ENCODE measurements around the gene APOB.

APOB gene

DNA sequence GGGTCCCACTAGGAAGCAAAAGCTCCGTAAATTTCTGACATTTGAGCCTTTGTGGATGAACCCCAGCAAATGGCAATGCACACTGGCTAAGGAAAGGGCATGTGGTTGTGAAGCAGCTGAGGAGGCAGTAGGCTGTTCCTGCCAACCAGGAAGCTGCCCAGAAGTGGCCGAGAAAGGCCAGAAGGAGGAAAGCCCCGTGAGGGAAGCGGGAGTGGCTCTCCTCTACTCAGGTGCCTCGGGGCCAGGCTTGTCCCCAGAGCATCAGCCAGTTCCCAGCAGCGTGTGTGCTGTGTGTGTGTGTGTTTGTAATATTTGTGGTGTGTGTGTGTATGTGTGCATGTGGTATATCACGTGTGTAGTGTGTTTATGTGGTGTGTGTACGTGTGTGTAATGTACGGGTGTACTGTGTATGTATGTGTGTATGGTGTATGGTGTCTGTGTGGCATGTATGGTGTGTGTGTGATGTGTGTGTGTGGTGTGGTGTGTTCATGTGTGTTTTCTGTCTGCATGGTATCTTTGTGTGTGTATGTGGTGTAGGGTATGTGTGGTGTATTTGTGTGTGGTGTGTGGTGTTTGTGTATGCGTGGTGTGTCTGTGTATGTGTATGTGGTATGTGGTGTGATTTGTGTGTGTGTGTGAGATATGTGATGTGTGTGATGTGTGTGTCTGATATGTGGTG, 90.6 kb downstream of the APOB start:
- Histone ChIP-seq H3K27ac (no peak overlapping the region), H3K9ac (no peak overlapping the region), H2AFZ (ENCODE audit: low read depth) (no peak overlapping the region), H3K4me1 (ENCODE audit: low read depth, poor library complexity, severe bottlenecking) (no peaks in the 10 kb centered on the region), H3K4me2 (no peak overlapping the region), H3K36me3 (ENCODE audit: insufficient read depth) (no peaks in the 10 kb centered on the region), H3K79me2 (ENCODE audit: insufficient read depth, low read depth) (no peaks in the 10 kb centered on the region), H3K4me3 (IDR thresholded peaks at IDR 0.05; ENCODE audit: insufficient read depth, low read depth, low read length) (no peak overlapping the region), H3K27me3 (ENCODE audit: insufficient read depth, low read depth) (no peaks in the 10 kb centered on the region), H4K20me1 (ENCODE audit: insufficient read depth) (no peaks in the 10 kb centered on the region)
- TF ChIP-seq, protein P1, sequence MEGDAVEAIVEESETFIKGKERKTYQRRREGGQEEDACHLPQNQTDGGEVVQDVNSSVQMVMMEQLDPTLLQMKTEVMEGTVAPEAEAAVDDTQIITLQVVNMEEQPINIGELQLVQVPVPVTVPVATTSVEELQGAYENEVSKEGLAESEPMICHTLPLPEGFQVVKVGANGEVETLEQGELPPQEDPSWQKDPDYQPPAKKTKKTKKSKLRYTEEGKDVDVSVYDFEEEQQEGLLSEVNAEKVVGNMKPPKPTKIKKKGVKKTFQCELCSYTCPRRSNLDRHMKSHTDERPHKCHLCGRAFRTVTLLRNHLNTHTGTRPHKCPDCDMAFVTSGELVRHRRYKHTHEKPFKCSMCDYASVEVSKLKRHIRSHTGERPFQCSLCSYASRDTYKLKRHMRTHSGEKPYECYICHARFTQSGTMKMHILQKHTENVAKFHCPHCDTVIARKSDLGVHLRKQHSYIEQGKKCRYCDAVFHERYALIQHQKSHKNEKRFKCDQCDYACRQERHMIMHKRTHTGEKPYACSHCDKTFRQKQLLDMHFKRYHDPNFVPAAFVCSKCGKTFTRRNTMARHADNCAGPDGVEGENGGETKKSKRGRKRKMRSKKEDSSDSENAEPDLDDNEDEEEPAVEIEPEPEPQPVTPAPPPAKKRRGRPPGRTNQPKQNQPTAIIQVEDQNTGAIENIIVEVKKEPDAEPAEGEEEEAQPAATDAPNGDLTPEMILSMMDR (conservative IDR thresholded peaks at IDR 0.05; ENCODE audit: low read depth, low read length): no peak
